Panc1 (cell line): Measurements from ENCODE around the gene TSPAN3. TPM values are rescaled to one million over a fixed set of nuclear protein-coding genes. Genes with fewer than 3 reads are reported as not detected.
A peak's percentile ranks its signal among the peaks of the same experiment; 100 is the strongest.

Source experiments
- ATAC-seq: fragments of 200-7000 bp; cut with Tn5 transposase; 2 replicates; pipeline ENCODE4 v1.9.1; 2020; ENCODE audit warnings: mild to moderate bottlenecking, moderate library complexity
- BruUV-seq: library from RNA; stranded (reverse); fragments of 400-500 nt; replicated peaks from 2 replicates; lab custom pipeline; 2021; lab: Mats Ljungman, UMichigan
- CTCF ChIA-PET: fragments of 300-600 bp; sonication (Branson Sonifier 250); formaldehyde crosslinking; loops from one replicate; lab custom pipeline; 2022; ENCODE audit warnings: antibody characterized with exemption; lab: Charles Lee
- POLR2A ChIA-PET: fragments of 300-600 bp; sonication (Branson Sonifier 250); formaldehyde crosslinking; loops from one replicate; lab custom pipeline; 2022; ENCODE audit warnings: antibody characterized with exemption; lab: Charles Lee
- DNase-seq: peaks from one replicate; pipeline ENCODE4 v3.0.0-alpha.2; 2010; ENCODE audit warnings: low read depth, low spot score
- H3K27ac ChIP-seq: 2 replicates; pipeline ENCODE4 v1.5.1; 2011; ENCODE audit warnings: mild to moderate bottlenecking, low read length, inconsistent platforms
- H3K27me3 ChIP-seq: fragments of 200-500 bp; sonication (Bioruptor generic); 2 replicates; pipeline ENCODE4 v1.6.0; 2014; ENCODE audit warnings: low read length, inconsistent platforms; ENCODE audit not compliant: control insufficient read depth, insufficient read depth
- H3K36me3 ChIP-seq: fragments of 200-500 bp; sonication (Bioruptor generic); 2 replicates; pipeline ENCODE4 v1.5.1; 2014; ENCODE audit warnings: inconsistent platforms, mild to moderate bottlenecking, low read length, moderate library complexity; ENCODE audit not compliant: control insufficient read depth, insufficient read depth
- H3K4me1 ChIP-seq: 2 replicates; pipeline ENCODE4 v1.5.1; 2011; ENCODE audit warnings: inconsistent platforms, mild to moderate bottlenecking, low read length, moderate library complexity; ENCODE audit not compliant: control insufficient read depth, insufficient read depth
- H3K4me3 ChIP-seq, 2 experiments: 2 replicates each; pipeline ENCODE4 v1.5.1; 2011 to 2012; ENCODE audit warnings: low read depth in 2 of 2, low read length in 2 of 2, mild to moderate bottlenecking in 2 of 2, inconsistent platforms in 1 of 2, moderate library complexity in 1 of 2
- H3K9me3 ChIP-seq: fragments of 200-500 bp; sonication (Bioruptor generic); 2 replicates; pipeline ENCODE4 v1.5.1; 2014; ENCODE audit warnings: low read depth, mild to moderate bottlenecking, inconsistent platforms, low read length, moderate library complexity; ENCODE audit not compliant: control insufficient read depth, insufficient read depth
- POLR2AphosphoS5 ChIP-seq: IDR thresholded peaks from 2 replicates; pipeline ENCODE4 v1.6.1; 2012; ENCODE audit warnings: mild to moderate bottlenecking, low read depth, low read length, moderate library complexity
- SIN3A ChIP-seq: IDR thresholded peaks from 2 replicates; pipeline ENCODE4 v1.6.1; 2012; ENCODE audit warnings: low read depth, mild to moderate bottlenecking, low read length, moderate library complexity, borderline replicate concordance; ENCODE audit not compliant: insufficient read depth
- TCF7L2 ChIP-seq: IDR thresholded peaks from 2 replicates; pipeline ENCODE4 v1.6.1; 2011; ENCODE audit warnings: mild to moderate bottlenecking, low read depth, low read length, inconsistent platforms
- in situ Hi-C: cut with HindIII; loops from 2 replicates; pipeline ENCODE4 v1.10.0; 2016; ENCODE audit warnings: low sequenced_read_pairs, low pct_unique_long_range_greater_than_20kb
- intact Hi-C: fragments of 100-400 bp; cut with micrococcal nuclease; formaldehyde crosslinking; loops from one replicate; pipeline ENCODE4 v1.10.0; 2022; ENCODE audit not compliant: unreplicated experiment
- total RNA-seq: library from RNA; stranded (reverse); gene quantifications from one replicate; pipeline ENCODE4 v1.2.1, GENCODE V29; 2021; ENCODE audit not compliant: unreplicated experiment
- TF ChIP-seq, protein P1 (sequence below), 2 experiments: IDR thresholded peaks; 2 replicates each; pipeline ENCODE4 v1.6.1; 2011 to 2012; ENCODE audit warnings: low read depth in 2 of 2, control low read depth in 1 of 2, low read length in 1 of 2, mild to moderate bottlenecking in 1 of 2, moderate library complexity in 1 of 2; ENCODE audit not compliant: insufficient read depth in 1 of 2
- TF ChIP-seq, protein P2 (sequence below): fragments of 450-650 bp; IDR thresholded peaks from 2 replicates; pipeline ENCODE4 v1.5.1; 2017; ENCODE audit warnings: mild to moderate bottlenecking

The TSPAN3 gene
- total RNA-seq, 1 experiment from 2014 or later = 130 TPM

DNA sequence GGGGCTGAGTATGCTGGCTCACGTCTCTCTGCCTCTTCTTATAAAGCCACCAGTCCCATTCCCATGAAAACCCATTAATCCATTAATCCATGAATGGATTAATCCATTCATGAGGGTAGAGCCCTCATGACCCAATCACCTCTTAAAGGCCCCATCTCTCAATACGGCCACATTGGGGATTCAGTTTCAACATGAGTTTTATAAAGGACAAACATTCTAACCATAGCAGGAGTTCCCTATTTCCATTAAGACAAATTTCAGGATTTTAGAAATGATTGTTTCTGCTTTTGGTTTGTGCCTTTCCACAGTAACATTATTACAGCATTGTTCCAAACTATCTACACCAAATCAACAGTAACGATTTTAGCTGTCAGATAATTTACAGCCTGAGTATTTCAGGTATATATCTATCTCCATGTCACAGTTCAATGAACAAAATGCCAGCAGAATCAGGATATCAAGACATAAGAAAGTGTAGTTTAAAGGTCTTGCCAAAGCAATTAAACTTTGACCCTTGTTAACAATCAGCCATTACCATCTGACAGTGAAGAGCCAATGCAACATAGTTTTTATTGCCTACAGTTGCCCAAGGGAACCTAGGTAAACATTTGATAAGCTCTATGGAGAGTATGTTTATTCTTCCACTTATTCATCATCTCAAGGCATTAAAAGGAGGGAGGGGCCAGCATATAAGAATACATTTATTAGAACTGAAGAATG, 3.8 kb downstream of the TSPAN3 start:
- H3K36me3 ChIP-seq = peaks cover 2% of the 10 kb centered on the region; the same call in 1 of the 2 replicates
- ChIA-PET CTCF (interaction anchor here (0.6 to 0.7 kb wide), 3 partner anchors 11 to 40 kb away, joined by 5 to 8 read pairs (median 8); no protein-coding TSS in a partner anchor), POLR2A (no interaction called here)
- no peak overlapping the region for H3K27ac ChIP-seq
- no peaks in the 10 kb centered on the region for H3K27me3 ChIP-seq
- no TSS peak for BruUV-seq
- H3K4me1 ChIP-seq = peaks cover 34% of the 10 kb centered on the region
- TF ChIP-seq, protein P1, sequence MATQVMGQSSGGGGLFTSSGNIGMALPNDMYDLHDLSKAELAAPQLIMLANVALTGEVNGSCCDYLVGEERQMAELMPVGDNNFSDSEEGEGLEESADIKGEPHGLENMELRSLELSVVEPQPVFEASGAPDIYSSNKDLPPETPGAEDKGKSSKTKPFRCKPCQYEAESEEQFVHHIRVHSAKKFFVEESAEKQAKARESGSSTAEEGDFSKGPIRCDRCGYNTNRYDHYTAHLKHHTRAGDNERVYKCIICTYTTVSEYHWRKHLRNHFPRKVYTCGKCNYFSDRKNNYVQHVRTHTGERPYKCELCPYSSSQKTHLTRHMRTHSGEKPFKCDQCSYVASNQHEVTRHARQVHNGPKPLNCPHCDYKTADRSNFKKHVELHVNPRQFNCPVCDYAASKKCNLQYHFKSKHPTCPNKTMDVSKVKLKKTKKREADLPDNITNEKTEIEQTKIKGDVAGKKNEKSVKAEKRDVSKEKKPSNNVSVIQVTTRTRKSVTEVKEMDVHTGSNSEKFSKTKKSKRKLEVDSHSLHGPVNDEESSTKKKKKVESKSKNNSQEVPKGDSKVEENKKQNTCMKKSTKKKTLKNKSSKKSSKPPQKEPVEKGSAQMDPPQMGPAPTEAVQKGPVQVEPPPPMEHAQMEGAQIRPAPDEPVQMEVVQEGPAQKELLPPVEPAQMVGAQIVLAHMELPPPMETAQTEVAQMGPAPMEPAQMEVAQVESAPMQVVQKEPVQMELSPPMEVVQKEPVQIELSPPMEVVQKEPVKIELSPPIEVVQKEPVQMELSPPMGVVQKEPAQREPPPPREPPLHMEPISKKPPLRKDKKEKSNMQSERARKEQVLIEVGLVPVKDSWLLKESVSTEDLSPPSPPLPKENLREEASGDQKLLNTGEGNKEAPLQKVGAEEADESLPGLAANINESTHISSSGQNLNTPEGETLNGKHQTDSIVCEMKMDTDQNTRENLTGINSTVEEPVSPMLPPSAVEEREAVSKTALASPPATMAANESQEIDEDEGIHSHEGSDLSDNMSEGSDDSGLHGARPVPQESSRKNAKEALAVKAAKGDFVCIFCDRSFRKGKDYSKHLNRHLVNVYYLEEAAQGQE (IDR thresholded peaks at IDR 0.05; ENCODE audit: insufficient read depth in 1 of 2, low read depth in 2 of 2, low read length in 1 of 2) = no peak
- TF ChIP-seq POLR2AphosphoS5 (peak; percentile 55; the same call in 1 of the 2 replicates), TCF7L2 (peak; percentile 84)
- H3K4me3 ChIP-seq = no peak overlapping the region
- intact Hi-C loops = no loop called here
- peak; percentile 23; the same call in 1 of the 2 replicates for ATAC-seq
- no peaks in the 10 kb centered on the region for H3K9me3 ChIP-seq
- no peak for DNase-seq
- in situ Hi-C loops = no loop called here

DNA sequence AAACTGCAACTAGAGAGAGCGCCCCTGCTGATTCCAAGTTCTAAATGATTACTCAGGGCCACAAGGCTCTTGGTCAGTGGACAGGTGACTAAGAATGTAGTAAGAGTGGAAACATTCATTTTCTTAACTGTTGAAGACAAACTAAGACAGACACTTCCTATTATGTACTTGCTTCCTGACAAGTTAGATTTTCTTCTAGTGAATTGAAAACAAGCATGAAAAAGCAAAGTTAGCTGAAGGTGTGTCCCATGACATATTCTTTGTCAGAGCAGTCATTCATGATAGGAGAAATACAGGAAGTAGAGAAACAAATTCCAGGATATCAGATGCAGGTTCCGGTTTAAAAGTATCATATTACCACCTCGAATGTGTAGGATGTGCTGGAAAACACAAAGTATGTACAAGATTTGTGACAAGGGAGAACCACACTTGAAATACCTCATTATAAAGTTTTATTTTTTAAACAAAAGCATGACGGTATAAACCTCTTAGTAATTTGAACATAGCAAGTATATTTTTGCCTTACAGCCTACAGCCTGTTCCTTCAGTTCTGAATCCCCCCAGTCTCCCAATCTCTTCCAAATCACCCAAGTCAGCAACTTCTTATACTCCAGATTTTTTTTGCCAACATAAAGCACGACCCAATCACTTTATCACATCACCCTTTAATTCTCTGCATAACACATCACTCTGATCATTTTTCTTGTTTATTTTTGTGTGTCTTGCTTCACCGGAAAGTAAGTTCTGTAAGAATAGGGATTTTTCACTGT, 6.2 kb downstream of the TSPAN3 start:
- H3K4me1 ChIP-seq = peaks cover 35% of the 10 kb centered on the region
- peak; percentile 57; the same call in 1 of the 2 replicates for ATAC-seq
- POLR2A ChIA-PET = no interaction called here

More for the DNA sequence above, 6.2 kb downstream of the TSPAN3 start:
- H3K27me3 ChIP-seq = no peaks in the 10 kb centered on the region
- CTCF ChIA-PET = no interaction called here
- intact Hi-C loops = no loop called here
- DNase-seq = peak; percentile 89
- no peak for TF ChIP-seq TCF7L2
- TF ChIP-seq, protein P2, sequence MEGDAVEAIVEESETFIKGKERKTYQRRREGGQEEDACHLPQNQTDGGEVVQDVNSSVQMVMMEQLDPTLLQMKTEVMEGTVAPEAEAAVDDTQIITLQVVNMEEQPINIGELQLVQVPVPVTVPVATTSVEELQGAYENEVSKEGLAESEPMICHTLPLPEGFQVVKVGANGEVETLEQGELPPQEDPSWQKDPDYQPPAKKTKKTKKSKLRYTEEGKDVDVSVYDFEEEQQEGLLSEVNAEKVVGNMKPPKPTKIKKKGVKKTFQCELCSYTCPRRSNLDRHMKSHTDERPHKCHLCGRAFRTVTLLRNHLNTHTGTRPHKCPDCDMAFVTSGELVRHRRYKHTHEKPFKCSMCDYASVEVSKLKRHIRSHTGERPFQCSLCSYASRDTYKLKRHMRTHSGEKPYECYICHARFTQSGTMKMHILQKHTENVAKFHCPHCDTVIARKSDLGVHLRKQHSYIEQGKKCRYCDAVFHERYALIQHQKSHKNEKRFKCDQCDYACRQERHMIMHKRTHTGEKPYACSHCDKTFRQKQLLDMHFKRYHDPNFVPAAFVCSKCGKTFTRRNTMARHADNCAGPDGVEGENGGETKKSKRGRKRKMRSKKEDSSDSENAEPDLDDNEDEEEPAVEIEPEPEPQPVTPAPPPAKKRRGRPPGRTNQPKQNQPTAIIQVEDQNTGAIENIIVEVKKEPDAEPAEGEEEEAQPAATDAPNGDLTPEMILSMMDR = no peak
- TF ChIP-seq, protein P1 (IDR thresholded peaks at IDR 0.05; ENCODE audit: insufficient read depth in 1 of 2, low read depth in 2 of 2, low read length in 1 of 2) = no peak
- TF ChIP-seq SIN3A = no peak
- H3K36me3 ChIP-seq = no peaks in the 10 kb centered on the region
- BruUV-seq = no TSS peak
- H3K4me3 ChIP-seq = no peak overlapping the region
- H3K27ac ChIP-seq = no peak overlapping the region
- in situ Hi-C loops = no loop called here
- H3K9me3 ChIP-seq = no peaks in the 10 kb centered on the region
